Keratinocyte (primary cell): ENCODE measurements around the gene AGRN. TPM values are rescaled to one million over a fixed set of nuclear protein-coding genes. Genes with fewer than 3 reads are reported as not detected.

Source experiments
- DNase-seq: peaks from one replicate; pipeline ENCODE4 v3.0.0-alpha.2; 2011; ENCODE audit warnings: low read depth, missing footprints, low spot score
- FAIRE-seq: peaks from 2 replicates; lab custom pipeline; 2011; peaks lifted over from hg19 to GRCh38; lab: Jason Lieb, UNC
- H2AFZ ChIP-seq: 2 replicates; pipeline ENCODE4 v1.6.0; 2012; ENCODE audit warnings: low read length, control low read depth, inconsistent platforms; ENCODE audit not compliant: control insufficient read depth
- H3K27ac ChIP-seq: 2 replicates; pipeline ENCODE4 v1.5.1; 2011; ENCODE audit warnings: low read length; ENCODE audit not compliant: control insufficient read depth, insufficient read depth
- H3K27me3 ChIP-seq: 3 replicates; pipeline ENCODE4 v1.6.0; 2011; ENCODE audit warnings: low read length; ENCODE audit not compliant: control insufficient read depth, insufficient read depth; ENCODE audit errors: extremely low read depth
- H3K36me3 ChIP-seq, 2 experiments: 2 replicates in 1 of 2; 3 replicates in 1 of 2; pipeline ENCODE4 v1.5.1; 2011; ENCODE audit warnings: low read length in 2 of 2, mild to moderate bottlenecking in 1 of 2; ENCODE audit not compliant: control insufficient read depth in 2 of 2, insufficient read depth in 2 of 2; ENCODE audit errors: extremely low read depth in 1 of 2
- H3K4me1 ChIP-seq: 3 replicates; pipeline ENCODE4 v1.5.1; 2011; ENCODE audit warnings: low read length; ENCODE audit not compliant: control insufficient read depth, insufficient read depth; ENCODE audit errors: extremely low read depth
- H3K4me2 ChIP-seq: 3 replicates; pipeline ENCODE4 v1.6.0; 2011; ENCODE audit warnings: low read depth, low read length; ENCODE audit not compliant: control insufficient read depth, insufficient read depth; ENCODE audit errors: extremely low read depth
- H3K4me3 ChIP-seq, 3 experiments: fragments of 200-600 bp in 1 of 3; sonication (generic) in 1 of 3; 2 replicates in 2 of 3; 3 replicates in 1 of 3; pipeline ENCODE4 v1.5.1; 2011 to 2016; ENCODE audit warnings: low read length in 3 of 3, mild to moderate bottlenecking in 3 of 3, control low read depth in 2 of 3, inconsistent platforms in 1 of 3, low read depth in 1 of 3, mixed read lengths in 1 of 3, mixed run types in 1 of 3, moderate library complexity in 1 of 3; ENCODE audit not compliant: control insufficient read depth in 2 of 3, insufficient read depth in 2 of 3; ENCODE audit errors: extremely low read depth in 1 of 3
- H3K79me2 ChIP-seq: 2 replicates; pipeline ENCODE4 v1.6.0; 2012; ENCODE audit warnings: low read length; ENCODE audit not compliant: control insufficient read depth, insufficient read depth
- H3K9ac ChIP-seq: 3 replicates; pipeline ENCODE4 v1.6.0; 2011; ENCODE audit warnings: low read length; ENCODE audit not compliant: control insufficient read depth, insufficient read depth; ENCODE audit errors: extremely low read depth
- H3K9me1 ChIP-seq: 3 replicates; pipeline ENCODE4 v1.6.0; 2011; ENCODE audit warnings: low read length; ENCODE audit not compliant: control insufficient read depth, insufficient read depth; ENCODE audit errors: extremely low read depth
- H3K9me3 ChIP-seq: 2 replicates; pipeline ENCODE4 v1.5.1; 2012; ENCODE audit warnings: low read depth, low read length; ENCODE audit not compliant: control insufficient read depth
- H4K20me1 ChIP-seq: 3 replicates; pipeline ENCODE4 v1.6.0; 2011; ENCODE audit warnings: low read length; ENCODE audit not compliant: control insufficient read depth, insufficient read depth; ENCODE audit errors: extremely low read depth
- EZH2 ChIP-seq: IDR thresholded peaks from one replicate; pipeline ENCODE4 v1.6.1; 2012; ENCODE audit warnings: inconsistent platforms, mild to moderate bottlenecking, low read length, moderate library complexity
- dilution Hi-C: fragments of 300-500 bp; cut with MboI; formaldehyde crosslinking; loops from one replicate; pipeline ENCODE4 v1.7.0; 2020; ENCODE audit warnings: low sequenced_read_pairs; ENCODE audit not compliant: extremely low pct_ligation_motif_present
- polyA plus RNA-seq, 5 experiments: library from polyadenylated mRNA; depleted of rRNA in 3 of 5; stranded (reverse) in 3 of 5; stranded (forward) in 1 of 5; unstranded in 1 of 5; fragments of >200 nt; gene quantifications; 1 replicate in 1 of 5; 2 replicates in 3 of 5; 3 replicates in 1 of 5; pipeline versions ENCODE4 v1.2.1 to v1.2.3, GENCODE V29; 2011 to 2012; ENCODE audit warnings: missing spikeins in 2 of 5, low read depth in 1 of 5, low replicate concordance in 1 of 5
- TF ChIP-seq, protein P1 (sequence below), 3 experiments: IDR thresholded peaks in 1 of 3; conservative IDR thresholded peaks in 1 of 3; optimal IDR thresholded peaks in 1 of 3; 2 replicates in 2 of 3; 3 replicates in 1 of 3; pipeline versions ENCODE3 to v1.5.1; 2011; ENCODE audit warnings: low read length in 3 of 3, mild to moderate bottlenecking in 3 of 3, moderate library complexity in 2 of 3, control low read depth in 1 of 3, inconsistent platforms in 1 of 3; ENCODE audit not compliant: insufficient read depth in 2 of 3; ENCODE audit errors: extremely low read depth in 1 of 3

AGRN gene
- polyA plus RNA-seq, 1 donor (not counting 4 experiments of a cell fraction or from before 2014, with no cell fraction given): 72.4 TPM

DNA sequence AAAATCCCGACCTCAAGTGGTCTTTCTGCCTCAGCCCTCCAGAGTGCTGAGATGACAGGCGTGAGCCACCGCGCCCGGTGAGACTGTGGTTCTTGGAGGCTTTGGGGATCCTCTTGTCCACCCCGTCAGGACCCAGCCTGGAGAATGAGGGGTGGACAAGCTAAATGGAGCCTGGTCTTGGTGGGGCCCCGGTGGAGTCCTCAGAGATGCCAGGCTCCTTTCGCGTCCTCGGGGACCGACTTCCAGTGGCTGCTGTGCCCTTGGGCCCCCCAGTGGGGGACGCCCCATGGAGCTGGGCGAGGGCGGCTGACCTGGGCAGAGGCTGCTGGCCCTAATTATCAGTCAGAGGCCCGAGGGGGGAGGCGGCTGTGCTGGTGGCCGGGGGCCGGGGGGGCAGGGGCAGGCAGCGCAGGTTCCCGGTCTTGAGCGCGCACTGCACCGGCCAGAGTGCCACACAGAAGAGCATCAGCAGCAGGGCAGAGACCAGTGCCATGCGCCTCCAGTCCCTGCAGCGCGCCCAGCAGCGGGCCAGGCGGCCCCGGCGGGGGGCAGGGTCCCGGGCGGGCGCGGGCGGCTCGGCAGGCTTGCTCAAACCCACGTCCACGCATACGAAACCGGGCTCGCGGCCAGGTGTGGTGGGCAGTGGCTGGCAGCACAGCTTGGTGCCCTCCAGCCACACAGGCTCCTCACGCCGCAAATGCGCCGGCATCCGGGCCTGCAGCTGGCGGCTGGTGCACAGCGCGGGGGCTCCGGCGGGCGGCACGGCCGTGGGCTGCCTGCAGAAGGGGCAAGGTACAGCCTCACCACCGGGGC, 51.8 kb downstream of the AGRN start:
- no peak for DNase-seq
- no peak overlapping the region for H3K9ac ChIP-seq
- peaks cover 23% of the 10 kb centered on the region for H3K27me3 ChIP-seq
- no peaks in the 10 kb centered on the region for H3K36me3 ChIP-seq
- no peaks in the 10 kb centered on the region for H3K9me3 ChIP-seq
- H4K20me1 ChIP-seq: no peaks in the 10 kb centered on the region
- no peak overlapping the region for H3K4me2 ChIP-seq
- no peak overlapping the region for H2AFZ ChIP-seq
- FAIRE-seq: no peak
- dilution Hi-C loops: no loop called here
- H3K4me3 ChIP-seq: no peak overlapping the region
- no peaks in the 10 kb centered on the region for H3K79me2 ChIP-seq
- peaks cover 21% of the 10 kb centered on the region for H3K4me1 ChIP-seq
- H3K9me1 ChIP-seq: no peaks in the 10 kb centered on the region
- H3K27ac ChIP-seq: no peak overlapping the region
- TF ChIP-seq, protein P1, sequence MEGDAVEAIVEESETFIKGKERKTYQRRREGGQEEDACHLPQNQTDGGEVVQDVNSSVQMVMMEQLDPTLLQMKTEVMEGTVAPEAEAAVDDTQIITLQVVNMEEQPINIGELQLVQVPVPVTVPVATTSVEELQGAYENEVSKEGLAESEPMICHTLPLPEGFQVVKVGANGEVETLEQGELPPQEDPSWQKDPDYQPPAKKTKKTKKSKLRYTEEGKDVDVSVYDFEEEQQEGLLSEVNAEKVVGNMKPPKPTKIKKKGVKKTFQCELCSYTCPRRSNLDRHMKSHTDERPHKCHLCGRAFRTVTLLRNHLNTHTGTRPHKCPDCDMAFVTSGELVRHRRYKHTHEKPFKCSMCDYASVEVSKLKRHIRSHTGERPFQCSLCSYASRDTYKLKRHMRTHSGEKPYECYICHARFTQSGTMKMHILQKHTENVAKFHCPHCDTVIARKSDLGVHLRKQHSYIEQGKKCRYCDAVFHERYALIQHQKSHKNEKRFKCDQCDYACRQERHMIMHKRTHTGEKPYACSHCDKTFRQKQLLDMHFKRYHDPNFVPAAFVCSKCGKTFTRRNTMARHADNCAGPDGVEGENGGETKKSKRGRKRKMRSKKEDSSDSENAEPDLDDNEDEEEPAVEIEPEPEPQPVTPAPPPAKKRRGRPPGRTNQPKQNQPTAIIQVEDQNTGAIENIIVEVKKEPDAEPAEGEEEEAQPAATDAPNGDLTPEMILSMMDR (optimal IDR thresholded peaks at IDR 0.05 in 1 of 3, IDR thresholded peaks at IDR 0.05 in 1 of 3, conservative IDR thresholded peaks at IDR 0.05 in 1 of 3; ENCODE audit: extremely low read depth in 1 of 3, insufficient read depth in 2 of 3, low read length in 3 of 3): no peak
- no peak for TF ChIP-seq EZH2

- FAIRE-seq (no peak), DNase-seq (no peak)
- Histone ChIP-seq H3K4me3 (no peak overlapping the region), H3K36me3 (no peaks in the 10 kb centered on the region), H3K4me1 (peaks cover 21% of the 10 kb centered on the region), H3K27me3 (peaks cover 22% of the 10 kb centered on the region), H3K9ac (no peak overlapping the region), H4K20me1 (no peaks in the 10 kb centered on the region), H3K4me2 (no peak overlapping the region), H3K27ac (no peak overlapping the region), H2AFZ (no peak overlapping the region), H3K9me1 (no peaks in the 10 kb centered on the region), H3K79me2 (no peaks in the 10 kb centered on the region), H3K9me3 (no peaks in the 10 kb centered on the region)
- dilution Hi-C loops: no loop called here
- no peak for TF ChIP-seq EZH2
- TF ChIP-seq, protein P1 (optimal IDR thresholded peaks at IDR 0.05 in 1 of 3, IDR thresholded peaks at IDR 0.05 in 1 of 3, conservative IDR thresholded peaks at IDR 0.05 in 1 of 3; ENCODE audit: extremely low read depth in 1 of 3, insufficient read depth in 2 of 3, low read length in 3 of 3): no peak
Measured at GRCh38 chr1:1072299-1072848, 52.5 kb downstream of the AGRN start.
